ENCODE data around the gene PPP1R12C. TPM values are rescaled to one million over a fixed set of nuclear protein-coding genes. Genes with fewer than 3 reads are reported as not detected.
A peak's percentile ranks its signal among the peaks of the same experiment; 100 is the strongest.

Gene PPP1R12C
- total RNA-seq, 1 experiment from 2014 or later, result 76.4 TPM

DNA sequence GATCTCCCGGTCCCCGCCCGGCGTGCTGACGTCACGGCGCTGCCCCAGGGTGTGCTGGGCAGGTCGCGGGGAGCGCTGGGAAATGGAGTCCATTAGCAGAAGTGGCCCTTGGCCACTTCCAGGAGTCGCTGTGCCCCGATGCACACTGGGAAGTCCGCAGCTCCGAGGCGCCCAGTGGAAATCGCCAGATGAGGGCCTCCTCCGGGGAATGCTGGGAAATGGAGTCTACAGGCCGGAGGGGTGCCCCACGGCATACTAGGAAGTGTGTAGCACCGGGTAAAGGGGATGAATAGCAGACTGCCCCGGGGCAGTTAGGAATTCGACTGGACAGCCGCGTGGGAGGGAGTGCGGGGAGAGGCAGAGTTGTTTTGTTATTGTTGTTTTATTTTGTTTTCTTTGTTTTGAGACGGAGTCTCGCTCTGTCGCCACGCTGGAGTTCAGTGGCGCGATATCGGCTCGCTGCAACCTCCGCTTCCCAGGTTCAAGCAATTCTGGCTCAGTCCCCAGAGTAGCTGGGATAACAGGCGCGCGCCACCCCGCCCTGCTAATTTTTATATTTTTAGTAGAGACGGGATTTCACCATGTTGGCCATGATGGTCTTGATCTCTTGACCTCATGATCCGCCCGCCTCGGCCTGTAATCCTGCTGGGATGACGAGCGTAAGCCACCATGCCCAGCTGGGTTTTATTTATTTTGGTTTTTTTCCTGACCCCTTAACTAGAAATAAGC is 390 bp upstream of the PPP1R12C start:
- no peaks in the 10 kb centered on the region for H3K9me3 Mint-ChIP-seq (ENCODE audit: unreplicated experiment)
- peaks cover 4% of the 10 kb centered on the region for H3K27me3 Mint-ChIP-seq (ENCODE audit: insufficient read depth, unreplicated experiment)
- CTCF ChIA-PET, result interaction anchor here (0.5 to 1.6 kb wide), 4 partner anchors 30 to 206 kb away, joined by 3 to 4 read pairs (median 4); no protein-coding TSS in a partner anchor
- DNase-seq (ENCODE audit: unreplicated experiment), result peak; percentile 99
- H3K4me1 Mint-ChIP-seq (ENCODE audit: insufficient read depth, unreplicated experiment), result peaks cover 25% of the 10 kb centered on the region
- H3K4me3 Mint-ChIP-seq (ENCODE audit: unreplicated experiment), result peak overlapping the region; percentile 87
- BruUV-seq (replicated peaks), result TSS peak; percentile 89
- peak overlapping the region; percentile 92 for H3K27ac Mint-ChIP-seq (ENCODE audit: low read depth, unreplicated experiment)
- TF ChIP-seq, protein P1, sequence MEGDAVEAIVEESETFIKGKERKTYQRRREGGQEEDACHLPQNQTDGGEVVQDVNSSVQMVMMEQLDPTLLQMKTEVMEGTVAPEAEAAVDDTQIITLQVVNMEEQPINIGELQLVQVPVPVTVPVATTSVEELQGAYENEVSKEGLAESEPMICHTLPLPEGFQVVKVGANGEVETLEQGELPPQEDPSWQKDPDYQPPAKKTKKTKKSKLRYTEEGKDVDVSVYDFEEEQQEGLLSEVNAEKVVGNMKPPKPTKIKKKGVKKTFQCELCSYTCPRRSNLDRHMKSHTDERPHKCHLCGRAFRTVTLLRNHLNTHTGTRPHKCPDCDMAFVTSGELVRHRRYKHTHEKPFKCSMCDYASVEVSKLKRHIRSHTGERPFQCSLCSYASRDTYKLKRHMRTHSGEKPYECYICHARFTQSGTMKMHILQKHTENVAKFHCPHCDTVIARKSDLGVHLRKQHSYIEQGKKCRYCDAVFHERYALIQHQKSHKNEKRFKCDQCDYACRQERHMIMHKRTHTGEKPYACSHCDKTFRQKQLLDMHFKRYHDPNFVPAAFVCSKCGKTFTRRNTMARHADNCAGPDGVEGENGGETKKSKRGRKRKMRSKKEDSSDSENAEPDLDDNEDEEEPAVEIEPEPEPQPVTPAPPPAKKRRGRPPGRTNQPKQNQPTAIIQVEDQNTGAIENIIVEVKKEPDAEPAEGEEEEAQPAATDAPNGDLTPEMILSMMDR (IDR thresholded peaks at IDR 0.05; ENCODE audit: unreplicated experiment), result no peak
- H3K36me3 Mint-ChIP-seq (ENCODE audit: insufficient read depth, unreplicated experiment), result peaks cover 4% of the 10 kb centered on the region
- POLR2A ChIA-PET, result interaction anchor here (0.6 to 2.3 kb wide), 25 partner anchors 9 to 929 kb away, joined by 3 to 12 read pairs (median 3); partner anchors contain the start of genes DNAAF3, FIZ1, KMT5C and LENG8
- intact Hi-C loops (cut with micrococcal nuclease), result no loop called here

DNA sequence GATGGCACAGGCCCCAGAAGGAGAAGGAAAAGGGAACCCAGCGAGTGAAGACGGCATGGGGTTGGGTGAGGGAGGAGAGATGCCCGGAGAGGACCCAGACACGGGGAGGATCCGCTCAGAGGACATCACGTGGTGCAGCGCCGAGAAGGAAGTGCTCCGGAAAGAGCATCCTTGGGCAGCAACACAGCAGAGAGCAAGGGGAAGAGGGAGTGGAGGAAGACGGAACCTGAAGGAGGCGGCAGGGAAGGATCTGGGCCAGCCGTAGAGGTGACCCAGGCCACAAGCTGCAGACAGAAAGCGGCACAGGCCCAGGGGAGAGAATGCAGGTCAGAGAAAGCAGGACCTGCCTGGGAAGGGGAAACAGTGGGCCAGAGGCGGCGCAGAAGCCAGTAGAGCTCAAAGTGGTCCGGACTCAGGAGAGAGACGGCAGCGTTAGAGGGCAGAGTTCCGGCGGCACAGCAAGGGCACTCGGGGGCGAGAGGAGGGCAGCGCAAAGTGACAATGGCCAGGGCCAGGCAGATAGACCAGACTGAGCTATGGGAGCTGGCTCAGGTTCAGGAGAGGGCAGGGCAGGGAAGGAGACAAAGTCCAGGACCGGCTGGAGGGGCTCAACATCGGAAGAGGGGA is 1.1 kb downstream of the PPP1R12C start:
- Mint-ChIP-seq H3K36me3 (ENCODE audit: insufficient read depth, unreplicated experiment) (peaks cover 4% of the 10 kb centered on the region), H3K27ac (ENCODE audit: low read depth, unreplicated experiment) (peak overlapping the region; percentile 92), H3K27me3 (ENCODE audit: insufficient read depth, unreplicated experiment) (no peaks in the 10 kb centered on the region), H3K9me3 (ENCODE audit: unreplicated experiment) (no peaks in the 10 kb centered on the region), H3K4me1 (ENCODE audit: insufficient read depth, unreplicated experiment) (peaks cover 25% of the 10 kb centered on the region), H3K4me3 (ENCODE audit: unreplicated experiment) (peak overlapping the region; percentile 87)
- peak; percentile 43 for DNase-seq (ENCODE audit: unreplicated experiment)
- ChIA-PET CTCF (interaction anchor here (0.5 to 1.3 kb wide), 4 partner anchors 27 to 503 kb away, joined by 3 to 4 read pairs (median 3); no protein-coding TSS in a partner anchor), POLR2A (interaction anchor here (0.6 to 2.3 kb wide), 14 partner anchors 20 to 980 kb away, joined by 3 to 10 read pairs (median 4); partner anchors contain the start of genes DNAAF3, EPS8L1, ISOC2 and KMT5C)
- intact Hi-C loops (cut with micrococcal nuclease), result no loop called here
- TSS peak; percentile 46 for BruUV-seq (replicated peaks)
- TF ChIP-seq, protein P1 (IDR thresholded peaks at IDR 0.05; ENCODE audit: unreplicated experiment), result no peak

DNA sequence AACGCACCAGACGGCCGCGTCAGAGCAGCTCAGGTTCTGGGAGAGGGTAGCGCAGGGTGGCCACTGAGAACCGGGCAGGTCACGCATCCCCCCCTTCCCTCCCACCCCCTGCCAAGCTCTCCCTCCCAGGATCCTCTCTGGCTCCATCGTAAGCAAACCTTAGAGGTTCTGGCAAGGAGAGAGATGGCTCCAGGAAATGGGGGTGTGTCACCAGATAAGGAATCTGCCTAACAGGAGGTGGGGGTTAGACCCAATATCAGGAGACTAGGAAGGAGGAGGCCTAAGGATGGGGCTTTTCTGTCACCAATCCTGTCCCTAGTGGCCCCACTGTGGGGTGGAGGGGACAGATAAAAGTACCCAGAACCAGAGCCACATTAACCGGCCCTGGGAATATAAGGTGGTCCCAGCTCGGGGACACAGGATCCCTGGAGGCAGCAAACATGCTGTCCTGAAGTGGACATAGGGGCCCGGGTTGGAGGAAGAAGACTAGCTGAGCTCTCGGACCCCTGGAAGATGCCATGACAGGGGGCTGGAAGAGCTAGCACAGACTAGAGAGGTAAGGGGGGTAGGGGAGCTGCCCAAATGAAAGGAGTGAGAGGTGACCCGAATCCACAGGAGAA is 1.9 kb downstream of the PPP1R12C start:
- Mint-ChIP-seq H3K27me3 (ENCODE audit: insufficient read depth, unreplicated experiment) (no peaks in the 10 kb centered on the region), H3K9me3 (ENCODE audit: unreplicated experiment) (no peaks in the 10 kb centered on the region), H3K36me3 (ENCODE audit: insufficient read depth, unreplicated experiment) (peaks cover 9% of the 10 kb centered on the region), H3K4me1 (ENCODE audit: insufficient read depth, unreplicated experiment) (peaks cover 25% of the 10 kb centered on the region), H3K4me3 (ENCODE audit: unreplicated experiment) (peak overlapping the region; percentile 87), H3K27ac (ENCODE audit: low read depth, unreplicated experiment) (peak overlapping the region; percentile 92)
- BruUV-seq (replicated peaks), result no TSS peak
- TF ChIP-seq, protein P1 (IDR thresholded peaks at IDR 0.05; ENCODE audit: unreplicated experiment), result no peak
- CTCF ChIA-PET, result interaction anchor here (0.5 to 1.3 kb wide), 3 partner anchors 20 to 31 kb away, joined by 3 to 4 read pairs (median 3); no protein-coding TSS in a partner anchor
- intact Hi-C loops (cut with micrococcal nuclease), result no loop called here
- POLR2A ChIA-PET, result interaction anchor here (0.5 to 1.7 kb wide), 4 partner anchors 11 to 269 kb away, joined by 4 to 6 read pairs (median 4); partner anchors contain the start of genes EPS8L1, RDH13 and TMEM238
- DNase-seq (ENCODE audit: unreplicated experiment), result no peak
